Epidermal melanocyte (primary cell): Measurements from ENCODE around the gene SETD7.
A peak's percentile ranks its signal among the peaks of the same experiment; 100 is the strongest.
"Not testable (repeated sequence)": the region's sequence is repeated elsewhere in the genome, so short reads cannot be mapped to it uniquely, and the experiment has no call there.

Experiments
- DNase-seq: peaks from one replicate; pipeline ENCODE4 v3.0.0; 2011; ENCODE audit warnings: low spot score; ENCODE audit not compliant: insufficient read length

Gene SETD7

DNA sequence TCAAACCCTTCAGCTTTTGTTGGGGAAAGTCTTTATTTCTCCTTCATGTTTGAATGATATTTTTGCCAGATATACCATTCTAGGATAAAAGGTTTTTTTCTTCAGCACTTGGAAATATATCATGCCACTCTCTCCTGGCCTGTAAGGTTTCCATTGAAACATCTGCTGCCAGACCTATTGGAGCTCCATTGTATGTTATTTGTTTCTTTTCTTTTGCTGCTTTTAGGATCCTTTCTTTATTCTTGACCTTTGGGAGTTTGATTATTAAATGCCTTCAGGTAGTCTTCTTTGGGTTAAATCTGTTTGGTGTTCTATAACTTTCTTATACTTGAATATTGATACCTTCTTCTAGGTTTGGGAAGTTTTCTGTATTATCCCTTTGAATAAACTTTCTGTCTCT lies 87.3 kb downstream of the SETD7 start:
- DNase-seq, result not testable (repeated sequence)

- DNase-seq, result no peak
Observed at GRCh38 chr4:139465922-139466321, 90.1 kb downstream of the SETD7 start.

DNA sequence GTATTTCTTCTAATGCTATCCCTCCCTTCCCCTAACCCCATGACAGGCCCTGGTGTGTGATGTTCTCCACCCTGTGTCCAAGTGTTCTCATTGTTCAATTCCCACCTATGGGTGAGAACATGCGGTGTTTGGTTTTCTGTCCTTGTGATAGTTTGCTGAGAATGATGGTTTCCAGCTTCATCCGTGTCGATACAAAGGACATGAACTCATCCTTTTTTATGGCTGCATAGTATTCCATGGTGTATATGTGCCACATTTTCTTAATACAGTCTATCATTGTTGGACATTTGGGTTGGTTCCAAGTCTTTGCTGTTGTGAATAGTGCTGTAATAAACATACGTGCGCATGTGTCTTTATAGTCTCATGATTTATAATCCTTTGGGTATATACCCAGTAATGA lies 91.5 kb downstream of the SETD7 start:
- not testable (repeated sequence) for DNase-seq

- DNase-seq, result no peak
Observed at GRCh38 chr4:139461022-139461628, 94.9 kb downstream of the SETD7 start.

GRCh38 chr4:139460565-139460964 lies 95.5 kb downstream of the SETD7 start:
- no peak for DNase-seq

GRCh38 chr4:139458999-139459398 lies 97.0 kb downstream of the SETD7 start:
- DNase-seq, result no peak

DNA sequence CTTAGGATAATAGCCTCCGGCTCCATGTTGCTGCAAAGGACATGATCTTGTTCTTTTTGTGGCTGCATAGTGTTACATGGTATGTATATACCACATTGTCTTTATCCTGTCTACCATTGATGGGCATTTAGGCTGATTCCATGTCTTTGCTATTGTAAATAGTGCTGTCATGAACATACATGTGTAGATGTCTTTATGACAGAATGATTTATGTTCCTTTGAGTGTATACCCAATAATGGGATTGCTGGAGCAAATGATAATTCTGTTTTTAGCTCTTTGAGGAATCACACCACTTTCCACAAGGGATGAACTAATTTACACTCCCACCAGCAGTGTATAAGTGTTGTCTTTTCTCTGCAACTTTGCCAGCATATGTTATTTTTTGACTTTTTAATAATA lies 97.5 kb downstream of the SETD7 start:
- no peak for DNase-seq

- no peak for DNase-seq
Observed at GRCh38 chr4:139457318-139457717, 98.7 kb downstream of the SETD7 start.

DNA sequence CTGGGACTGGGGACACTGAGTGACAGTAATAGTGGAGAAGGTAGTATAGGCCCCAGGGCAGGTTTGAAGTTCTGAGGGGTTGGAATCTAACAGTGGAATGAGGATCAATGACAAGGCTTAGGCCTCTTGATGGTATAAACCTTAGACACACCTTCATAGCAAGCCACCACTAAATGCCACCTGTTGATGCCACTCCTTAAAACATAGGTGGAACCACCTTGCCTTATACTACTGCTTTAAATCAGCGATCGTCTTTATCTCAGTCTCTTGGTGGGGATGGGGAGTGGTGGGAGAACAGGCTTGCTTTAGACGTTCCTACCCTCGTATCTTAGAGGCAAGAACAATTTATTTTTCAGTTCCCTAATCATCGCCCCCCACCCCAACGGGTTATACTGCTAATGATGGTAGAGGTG lies 100.9 kb downstream of the SETD7 start:
- DNase-seq, result no peak

- DNase-seq, result peak; percentile 71
Observed at GRCh38 chr4:139454111-139455045, 101.6 kb downstream of the SETD7 start, which contains the start of gene RAB33B. TSS of gene RAB33B (plus strand) at chr4:139454121. CDS start at chr4:139454196, 75 bp downstream.

- DNase-seq, result peak; percentile 90
Observed at GRCh38 chr4:139453371-139454110, 102.5 kb downstream of the SETD7 start.

- DNase-seq, result no peak
Observed at GRCh38 chr4:139453041-139453370, 103.0 kb downstream of the SETD7 start.

- DNase-seq, result no peak
Observed at GRCh38 chr4:139451997-139452396, 104.0 kb downstream of the SETD7 start.

GRCh38 chr4:139450586-139450985 lies 105.4 kb downstream of the SETD7 start:
- no peak for DNase-seq

DNA sequence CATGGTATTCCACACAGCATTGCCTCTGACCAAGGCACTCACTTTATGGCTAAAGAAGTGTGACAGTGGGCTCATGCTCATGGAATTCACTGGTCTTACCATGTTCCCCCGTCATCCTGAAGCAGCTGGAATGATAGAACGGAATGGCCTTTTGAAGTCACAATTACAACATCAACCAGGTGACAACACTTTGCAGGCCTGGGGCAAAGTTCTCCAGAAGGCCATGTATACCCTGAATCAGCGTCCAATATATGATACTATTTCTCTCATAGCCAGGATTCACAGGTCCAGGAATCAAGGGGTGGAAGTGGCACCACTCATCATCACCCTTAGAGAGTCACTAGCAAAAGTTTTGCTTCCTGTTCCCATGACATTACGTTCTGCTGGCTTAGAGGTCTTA lies 108.9 kb downstream of the SETD7 start:
- not testable (repeated sequence) for DNase-seq
